ENCODE data around the gene ROR2. TPM values are rescaled to one million over a fixed set of nuclear protein-coding genes. Genes with fewer than 3 reads are reported as not detected.

Gene ROR2
- total RNA-seq, 1 donor from 2014 or later: 3.8 TPM

DNA sequence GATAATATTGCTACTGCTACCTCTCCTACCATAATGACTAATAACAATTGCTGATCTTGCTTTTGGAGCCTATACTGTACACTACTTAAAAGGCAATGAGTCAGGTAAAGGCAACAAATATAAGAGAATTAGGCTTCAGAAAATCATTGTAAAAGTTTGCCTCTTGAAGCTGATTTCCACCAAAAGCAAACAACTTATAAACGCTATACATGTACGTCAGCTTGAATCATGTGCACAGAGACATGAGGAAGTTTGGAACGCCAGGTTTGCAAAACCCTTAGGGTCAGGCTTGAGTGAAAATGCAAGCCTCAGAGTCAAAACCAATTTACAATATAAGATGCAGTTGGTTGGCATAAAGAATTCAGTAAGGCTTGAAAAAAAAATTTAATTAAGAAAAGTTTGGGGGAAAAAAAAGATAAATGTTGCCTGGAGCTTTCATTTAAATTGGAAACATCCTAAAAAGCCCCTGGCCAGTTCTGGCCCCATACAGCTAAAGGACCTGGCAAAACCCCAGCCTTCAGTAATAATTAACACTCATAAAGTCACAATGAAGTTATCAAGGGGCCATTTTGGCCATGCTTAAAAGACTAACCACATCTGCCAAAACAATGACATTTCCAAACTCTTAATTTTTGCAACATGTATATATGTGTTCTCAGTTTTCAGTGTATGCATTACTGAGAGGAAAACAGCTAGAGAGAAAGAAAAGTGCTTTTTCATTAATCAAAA, 345.4 kb downstream of the ROR2 start:
- Histone ChIP-seq H3K27ac (no peak overlapping the region), H3K27me3 (ENCODE audit: low read depth) (no peaks in the 10 kb centered on the region), H3K4me1 (no peaks in the 10 kb centered on the region), H3K36me3 (no peaks in the 10 kb centered on the region), H3K9me3 (no peaks in the 10 kb centered on the region), H3K4me3 (no peak overlapping the region)
- intact Hi-C loops (cut with DNase I): no loop called here
- ATAC-seq (no peak), DNase-seq (no peak)
- TF ChIP-seq, protein P1, sequence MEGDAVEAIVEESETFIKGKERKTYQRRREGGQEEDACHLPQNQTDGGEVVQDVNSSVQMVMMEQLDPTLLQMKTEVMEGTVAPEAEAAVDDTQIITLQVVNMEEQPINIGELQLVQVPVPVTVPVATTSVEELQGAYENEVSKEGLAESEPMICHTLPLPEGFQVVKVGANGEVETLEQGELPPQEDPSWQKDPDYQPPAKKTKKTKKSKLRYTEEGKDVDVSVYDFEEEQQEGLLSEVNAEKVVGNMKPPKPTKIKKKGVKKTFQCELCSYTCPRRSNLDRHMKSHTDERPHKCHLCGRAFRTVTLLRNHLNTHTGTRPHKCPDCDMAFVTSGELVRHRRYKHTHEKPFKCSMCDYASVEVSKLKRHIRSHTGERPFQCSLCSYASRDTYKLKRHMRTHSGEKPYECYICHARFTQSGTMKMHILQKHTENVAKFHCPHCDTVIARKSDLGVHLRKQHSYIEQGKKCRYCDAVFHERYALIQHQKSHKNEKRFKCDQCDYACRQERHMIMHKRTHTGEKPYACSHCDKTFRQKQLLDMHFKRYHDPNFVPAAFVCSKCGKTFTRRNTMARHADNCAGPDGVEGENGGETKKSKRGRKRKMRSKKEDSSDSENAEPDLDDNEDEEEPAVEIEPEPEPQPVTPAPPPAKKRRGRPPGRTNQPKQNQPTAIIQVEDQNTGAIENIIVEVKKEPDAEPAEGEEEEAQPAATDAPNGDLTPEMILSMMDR (IDR thresholded peaks at IDR 0.05): no peak

- ATAC-seq (peak; percentile 46 to 63), DNase-seq (no peak)
- intact Hi-C loops (cut with DNase I): no loop called here
- Histone ChIP-seq H3K27me3 (ENCODE audit: low read depth) (no peaks in the 10 kb centered on the region), H3K36me3 (no peaks in the 10 kb centered on the region), H3K4me1 (no peaks in the 10 kb centered on the region), H3K27ac (no peak overlapping the region), H3K4me3 (no peak overlapping the region), H3K9me3 (no peaks in the 10 kb centered on the region)
- TF ChIP-seq, protein P1 (IDR thresholded peaks at IDR 0.05): no peak
These were observed 346.1 kb downstream of the ROR2 start for GRCh38 chr9:91603932-91604331.

DNA sequence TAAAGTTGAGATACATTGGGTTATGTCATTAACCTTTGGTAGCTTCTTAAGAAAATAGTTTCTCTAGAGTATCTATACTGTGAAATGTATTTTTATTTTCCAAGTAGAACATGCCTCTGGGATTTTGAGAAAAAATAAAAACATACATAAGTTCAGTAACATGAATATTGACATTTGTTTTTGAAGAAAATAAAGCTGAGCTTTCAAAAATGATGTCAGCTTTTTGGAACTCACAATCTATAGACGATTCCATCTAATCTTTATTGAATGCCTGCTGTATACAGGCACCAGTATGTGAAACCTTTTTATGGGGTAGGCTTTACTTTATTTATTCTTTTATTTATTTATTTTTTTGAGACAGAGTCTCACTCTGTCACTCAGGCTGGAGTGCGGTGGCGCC, 350.5 kb downstream of the ROR2 start:
- DNase-seq (no peak), ATAC-seq (no peak)
- no peaks in the 10 kb centered on the region for H3K4me1 ChIP-seq
- intact Hi-C loops (cut with DNase I): no loop called here
- no peak overlapping the region for H3K4me3 ChIP-seq
- no peaks in the 10 kb centered on the region for H3K36me3 ChIP-seq
- no peaks in the 10 kb centered on the region for H3K9me3 ChIP-seq
- no peaks in the 10 kb centered on the region for H3K27me3 ChIP-seq (ENCODE audit: low read depth)
- TF ChIP-seq, protein P1 (IDR thresholded peaks at IDR 0.05): no peak
- H3K27ac ChIP-seq: no peak overlapping the region

GRCh38 chr9:91591627-91592026, 358.4 kb downstream of the ROR2 start:
- Histone ChIP-seq H3K4me3 (no peak overlapping the region), H3K9me3 (no peaks in the 10 kb centered on the region), H3K27me3 (ENCODE audit: low read depth) (no peaks in the 10 kb centered on the region), H3K27ac (no peak overlapping the region), H3K36me3 (no peaks in the 10 kb centered on the region), H3K4me1 (no peaks in the 10 kb centered on the region)
- ATAC-seq: no peak
- TF ChIP-seq, protein P1 (IDR thresholded peaks at IDR 0.05): no peak
- DNase-seq: no peak
- intact Hi-C loops (cut with DNase I): no loop called here

- Histone ChIP-seq H3K4me3 (no peak overlapping the region), H3K27me3 (ENCODE audit: low read depth) (no peaks in the 10 kb centered on the region), H3K9me3 (no peaks in the 10 kb centered on the region), H3K36me3 (no peaks in the 10 kb centered on the region), H3K4me1 (no peaks in the 10 kb centered on the region), H3K27ac (no peak overlapping the region)
- TF ChIP-seq, protein P1 (IDR thresholded peaks at IDR 0.05): no peak
- intact Hi-C loops (cut with DNase I): no loop called here
- DNase-seq (no peak), ATAC-seq (peak in 1 of 2 donors; percentile 34)
These were observed 360.9 kb downstream of the ROR2 start for GRCh38 chr9:91589101-91589553.

Data from lower lobe of right lung (tissue), 2 donors.